ENCODE measurements around the gene LRRTM3.

The LRRTM3 gene

DNA sequence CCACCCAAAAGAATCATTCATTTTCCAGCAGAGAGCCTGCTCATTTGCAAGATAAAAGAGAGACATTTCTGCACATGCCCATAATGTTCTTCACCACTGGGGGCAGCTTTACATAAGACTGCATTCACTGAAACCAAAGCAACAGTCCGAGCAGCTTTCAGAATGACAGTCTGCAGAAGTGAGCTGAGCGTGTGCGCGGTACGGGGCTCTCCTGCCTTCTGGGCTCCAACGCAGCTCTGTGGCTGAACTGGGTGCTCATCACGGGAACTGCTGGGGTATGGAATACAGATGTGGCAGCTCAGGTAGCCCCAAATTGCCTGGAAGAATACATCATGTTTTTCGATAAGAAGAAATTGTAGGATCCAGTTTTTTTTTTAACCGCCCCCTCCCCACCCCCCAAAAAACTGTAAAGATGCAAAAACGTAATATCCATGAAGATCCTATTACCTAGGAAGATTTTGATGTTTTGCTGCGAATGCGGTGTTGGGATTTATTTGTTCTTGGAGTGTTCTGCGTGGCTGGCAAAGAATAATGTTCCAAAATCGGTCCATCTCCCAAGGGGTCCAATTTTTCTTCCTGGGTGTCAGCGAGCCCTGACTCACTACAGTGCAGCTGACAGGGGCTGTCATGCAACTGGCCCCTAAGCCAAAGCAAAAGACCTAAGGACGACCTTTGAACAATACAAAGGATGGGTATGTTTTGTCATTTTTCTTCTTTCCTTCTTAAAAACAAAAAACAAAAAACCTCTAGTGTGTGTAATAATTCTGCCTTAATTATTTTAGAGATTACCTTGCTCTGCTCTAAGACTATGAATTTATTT, at the start of gene LRRTM3:
Gene LRRTM3, plus strand, starts transcription at position 141 of the 820 bp plus-strand sequence.
- DNase-seq (ENCODE audit: low spot score), result peak; percentile 79

DNA sequence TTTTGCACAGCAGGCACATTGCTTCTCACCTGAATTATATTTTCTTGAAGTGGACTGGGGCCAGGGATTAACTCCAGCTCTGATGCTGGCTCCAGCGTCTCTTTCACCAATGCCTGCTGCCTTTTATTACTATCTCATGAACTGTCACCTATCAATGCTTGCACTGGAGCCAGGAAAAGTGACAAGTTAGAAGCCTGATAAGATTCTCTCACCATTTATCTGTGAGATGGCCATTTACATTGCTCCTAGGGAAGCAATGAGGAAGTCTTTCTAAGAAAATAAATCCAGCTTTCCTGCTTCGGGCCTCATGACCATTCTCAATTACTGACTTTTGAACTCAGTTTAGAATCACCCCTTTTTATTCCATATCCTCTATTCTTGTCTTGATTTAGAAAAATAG, 48.5 kb upstream of the LRRTM3 start:
- no peak for DNase-seq (ENCODE audit: low spot score)

DNA sequence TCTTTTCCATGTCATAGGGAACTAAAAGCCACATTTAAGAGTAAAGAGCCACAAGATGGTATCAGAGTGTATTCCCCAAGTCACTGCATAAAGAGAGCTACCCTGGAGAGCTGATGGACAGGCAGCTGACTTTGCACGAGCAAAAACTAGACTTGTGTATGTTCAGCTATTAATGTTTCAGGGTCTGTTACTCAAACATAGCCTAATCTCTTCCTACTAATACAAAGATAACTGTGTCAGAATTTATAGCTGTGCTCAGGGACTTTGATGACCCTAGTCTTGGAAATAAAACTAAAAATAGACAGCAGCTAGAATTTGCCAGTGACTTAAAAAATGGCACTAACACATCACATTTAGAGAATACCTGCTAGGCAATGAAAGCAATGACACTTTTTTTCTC, 45.5 kb upstream of the LRRTM3 start:
- no peak for DNase-seq (ENCODE audit: low spot score)

DNA sequence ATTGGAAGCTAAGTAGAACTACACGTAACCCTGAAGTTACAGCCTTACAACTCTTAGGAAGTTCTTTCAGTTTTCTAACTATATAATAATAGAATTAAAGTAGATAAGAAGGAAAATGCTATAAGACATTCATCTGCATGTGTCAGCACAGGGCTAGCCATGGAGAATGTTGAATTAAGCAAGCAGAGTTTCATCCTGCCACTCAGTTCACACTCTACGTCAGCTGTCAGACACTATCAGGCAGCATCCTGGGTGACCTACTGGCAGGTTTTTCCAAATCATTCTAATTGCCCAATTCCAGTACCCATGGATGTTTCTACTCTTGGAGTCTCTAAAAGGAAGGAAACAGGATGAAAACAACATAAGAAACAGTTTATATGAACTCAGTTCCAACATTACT, 45.0 kb upstream of the LRRTM3 start:
- DNase-seq (ENCODE audit: low spot score), result no peak

DNA sequence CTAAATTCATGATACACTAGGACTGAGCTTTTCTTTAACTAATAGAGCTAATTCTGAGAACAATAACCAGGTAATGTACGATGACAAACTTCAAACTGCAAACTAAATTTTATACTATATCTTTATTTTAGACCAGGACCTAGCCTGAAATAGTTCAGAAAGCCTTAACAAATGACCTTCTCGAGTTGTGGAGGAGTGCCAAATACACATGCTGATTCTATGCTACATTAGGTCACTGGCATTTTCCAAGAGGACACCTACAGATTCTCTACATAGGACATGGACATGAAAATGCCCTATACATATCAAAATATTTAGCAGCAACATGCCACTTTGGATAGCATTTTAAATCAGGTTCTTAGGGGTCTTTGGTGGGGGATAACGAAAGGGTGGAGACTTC, 44.0 kb upstream of the LRRTM3 start:
- DNase-seq (ENCODE audit: low spot score), result no peak

DNA sequence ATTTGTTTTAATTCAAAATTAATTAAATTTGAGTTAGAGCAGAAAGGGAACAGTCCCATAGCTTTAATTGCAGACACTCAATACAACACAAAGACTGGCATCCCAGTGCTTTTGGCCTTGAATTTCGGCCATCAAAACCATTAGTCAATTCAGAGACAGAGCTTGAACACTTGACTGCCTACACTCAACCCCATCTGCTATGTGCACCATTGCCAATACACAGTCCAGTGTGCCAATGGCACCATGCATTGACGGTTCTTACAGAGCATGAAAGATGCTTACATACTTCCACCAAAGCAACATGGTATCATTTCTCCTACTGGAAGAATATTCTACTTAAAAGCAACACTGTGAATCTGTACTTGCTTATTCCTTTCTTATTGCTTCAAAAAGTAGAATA, 43.6 kb upstream of the LRRTM3 start:
- no peak for DNase-seq (ENCODE audit: low spot score)

DNA sequence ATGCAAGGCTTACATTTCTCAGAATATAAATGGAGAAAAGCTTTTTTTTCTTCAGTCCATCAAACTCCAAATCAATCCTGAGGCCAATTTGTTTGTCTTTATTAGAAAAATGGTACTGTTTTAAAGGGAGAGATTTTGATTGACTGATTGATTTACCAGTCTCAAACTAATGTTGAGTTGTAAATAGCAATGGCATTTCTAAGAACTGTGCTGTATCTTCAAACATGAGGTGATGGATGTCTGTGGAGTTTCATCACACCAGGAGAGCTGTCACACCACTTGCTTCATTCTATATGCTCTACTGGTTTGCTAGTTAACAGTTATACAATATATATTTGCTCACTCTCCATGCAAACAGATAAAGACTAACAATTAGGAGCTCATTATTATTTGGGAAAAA, 39.0 kb upstream of the LRRTM3 start:
- no peak for DNase-seq (ENCODE audit: low spot score)

DNA sequence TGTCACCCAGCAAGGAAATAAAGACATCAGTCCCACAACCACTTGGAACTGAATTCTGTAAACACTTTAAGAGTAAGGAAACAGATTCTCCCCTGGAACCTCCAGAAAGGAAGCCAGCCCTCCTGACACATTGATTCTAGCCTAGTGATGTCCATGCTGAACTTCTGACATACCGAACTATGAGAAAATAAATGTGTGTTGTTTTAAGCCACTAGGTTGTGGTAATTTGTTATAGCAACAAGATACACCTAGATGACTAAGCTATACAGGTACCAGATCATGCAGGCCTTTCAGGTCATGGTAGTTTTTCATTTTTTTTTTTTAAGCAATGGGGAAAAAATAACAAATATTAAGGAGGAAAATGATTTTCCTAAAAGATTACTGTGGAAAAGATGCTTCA, 37.6 kb upstream of the LRRTM3 start:
- DNase-seq (ENCODE audit: low spot score), result no peak

DNA sequence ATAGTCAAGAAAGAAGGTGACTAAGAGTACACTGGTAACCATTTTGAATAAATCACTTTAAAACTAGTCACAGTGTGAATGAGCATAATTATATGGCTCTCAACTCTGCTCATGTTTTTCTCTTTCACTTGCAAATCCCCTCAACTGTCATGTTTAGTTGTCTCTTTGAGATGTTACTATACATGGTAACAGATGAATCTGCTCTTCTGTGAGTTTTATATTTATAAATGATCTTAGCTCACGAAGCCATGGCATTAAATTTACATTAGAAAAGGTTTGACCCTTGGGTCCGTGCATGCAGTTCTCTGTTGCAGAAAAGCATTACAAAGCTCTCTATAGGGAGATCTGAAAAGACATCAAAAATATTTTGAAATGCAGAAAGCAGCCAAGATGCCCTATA, 33.0 kb upstream of the LRRTM3 start:
- no peak for DNase-seq (ENCODE audit: low spot score)

DNA sequence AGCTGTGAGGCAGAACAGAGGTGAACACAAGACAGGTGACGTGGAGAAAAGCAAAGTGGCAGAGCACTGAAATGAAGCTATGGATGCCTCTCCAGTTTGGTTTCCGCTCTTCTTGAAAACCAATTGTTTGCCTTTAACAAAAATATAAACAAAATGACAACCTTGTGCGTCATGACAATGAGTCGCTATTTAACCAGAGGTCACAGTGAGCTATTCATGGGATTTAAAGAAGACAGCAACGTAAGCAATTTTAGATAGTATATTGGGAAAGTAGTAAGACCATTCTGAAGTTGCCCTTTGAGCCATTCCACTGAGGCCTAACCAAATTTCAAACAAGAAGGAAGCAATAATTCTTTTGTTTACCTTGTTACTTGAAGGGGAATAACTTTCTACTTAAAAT, 15.2 kb upstream of the LRRTM3 start:
- no peak for DNase-seq (ENCODE audit: low spot score)

DNA sequence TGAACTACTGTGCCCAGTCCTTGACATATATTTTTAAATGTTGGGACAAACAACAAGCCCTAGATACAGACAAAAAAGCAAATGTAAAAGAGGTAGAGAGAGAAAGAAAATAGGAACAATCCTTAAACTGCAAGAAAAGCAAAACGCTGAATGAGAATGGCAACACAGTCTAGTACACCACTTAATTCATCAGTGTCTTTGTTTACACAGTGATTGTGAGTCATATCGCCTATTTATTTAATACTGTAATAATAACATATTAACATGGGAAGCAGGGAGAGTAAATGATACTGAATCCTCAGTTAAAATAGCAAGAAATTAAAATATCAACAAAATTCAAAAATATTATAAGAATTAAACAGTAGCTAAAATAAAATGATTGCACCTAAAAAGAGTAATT, 9.8 kb upstream of the LRRTM3 start:
- DNase-seq (ENCODE audit: low spot score), result no peak

DNA sequence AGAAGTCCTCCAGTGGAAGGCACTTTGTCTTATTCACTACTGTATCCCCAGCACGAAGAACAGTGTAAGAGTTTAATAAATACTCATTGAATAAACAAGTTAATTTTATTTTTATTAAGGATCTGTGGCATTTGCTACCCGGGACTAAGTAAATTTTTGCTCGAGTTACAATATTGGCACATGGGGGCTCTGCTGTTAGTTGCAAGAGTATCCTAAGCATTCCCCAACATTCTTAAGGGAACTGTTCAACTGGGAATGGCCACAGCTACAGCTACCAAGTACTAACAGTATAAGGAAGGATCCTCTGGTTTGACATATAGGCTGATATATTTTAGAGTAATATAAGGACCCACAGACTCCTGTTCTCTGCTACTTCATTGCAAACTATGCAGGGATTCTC, 8.7 kb upstream of the LRRTM3 start:
- DNase-seq (ENCODE audit: low spot score), result no peak

DNA sequence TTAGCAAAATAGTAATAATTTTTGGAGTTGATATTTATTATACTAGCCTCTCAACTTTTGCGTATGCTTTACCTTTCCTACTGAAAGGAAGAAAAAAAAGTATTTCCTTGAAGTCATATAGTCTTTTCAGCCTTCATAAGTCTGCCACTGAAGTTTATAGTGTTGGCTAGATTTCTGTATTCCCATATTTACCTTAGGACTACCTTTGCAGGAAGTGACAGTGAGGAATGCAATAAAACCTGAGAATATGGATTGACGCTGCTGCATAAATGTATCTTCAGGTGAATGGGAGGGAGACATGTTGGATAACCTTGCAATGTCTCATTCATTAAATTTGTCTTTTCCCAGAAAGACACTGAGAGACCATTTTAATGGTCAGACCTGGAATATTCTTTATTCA, 6.6 kb upstream of the LRRTM3 start:
- no peak for DNase-seq (ENCODE audit: low spot score)

DNA sequence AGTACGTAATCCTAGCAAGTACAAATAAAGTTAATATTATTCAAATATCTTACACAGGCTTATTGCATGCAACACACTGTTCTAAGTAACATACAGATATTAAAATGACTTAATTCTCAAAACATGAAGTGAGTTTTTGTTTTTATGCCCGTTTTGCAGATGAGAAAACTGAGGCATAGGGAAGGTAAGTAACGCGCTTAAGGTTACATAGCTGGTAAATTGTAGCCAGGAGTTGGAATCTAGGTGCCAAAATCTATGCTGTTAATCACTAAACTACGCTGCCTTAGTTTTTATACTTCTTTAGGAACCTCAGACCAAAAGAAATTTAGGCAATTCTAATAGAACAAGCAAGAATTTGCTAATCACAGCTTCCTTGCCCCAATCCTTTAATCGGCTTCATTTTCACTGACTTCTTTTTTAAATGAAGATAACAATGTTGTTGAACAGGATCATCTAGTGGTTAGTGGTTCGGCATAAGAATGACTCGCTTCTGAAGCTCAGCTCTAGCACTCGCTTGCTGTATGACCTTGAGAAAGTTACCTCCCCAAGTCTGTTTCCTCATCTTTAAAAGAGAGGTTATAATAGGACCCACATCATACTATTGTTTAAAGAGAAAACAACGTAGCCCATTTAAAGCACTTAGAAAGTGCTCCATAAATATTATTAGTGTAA, 1.0 kb upstream of the LRRTM3 start:
- DNase-seq (ENCODE audit: low spot score), result no peak

DNA sequence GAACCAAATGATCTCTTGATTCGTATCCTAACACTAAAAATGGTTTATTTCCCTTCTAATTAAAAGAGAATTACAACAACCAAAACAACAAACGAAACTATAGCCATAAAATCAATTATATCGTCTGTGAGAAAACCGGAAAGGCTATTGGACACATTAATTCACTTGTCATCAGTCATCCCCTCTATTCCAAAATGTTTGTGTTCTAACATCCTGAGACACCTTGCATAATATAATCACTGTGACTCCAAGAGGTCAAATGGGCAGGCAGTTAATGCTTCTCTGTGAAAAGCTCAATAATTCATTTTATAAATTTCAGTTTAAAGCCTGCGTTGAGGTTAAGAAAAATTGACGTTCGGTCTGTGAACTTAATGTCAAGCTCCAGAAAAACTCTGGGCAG, 463 bp upstream of the LRRTM3 start:
- no peak for DNase-seq (ENCODE audit: low spot score)

DNA sequence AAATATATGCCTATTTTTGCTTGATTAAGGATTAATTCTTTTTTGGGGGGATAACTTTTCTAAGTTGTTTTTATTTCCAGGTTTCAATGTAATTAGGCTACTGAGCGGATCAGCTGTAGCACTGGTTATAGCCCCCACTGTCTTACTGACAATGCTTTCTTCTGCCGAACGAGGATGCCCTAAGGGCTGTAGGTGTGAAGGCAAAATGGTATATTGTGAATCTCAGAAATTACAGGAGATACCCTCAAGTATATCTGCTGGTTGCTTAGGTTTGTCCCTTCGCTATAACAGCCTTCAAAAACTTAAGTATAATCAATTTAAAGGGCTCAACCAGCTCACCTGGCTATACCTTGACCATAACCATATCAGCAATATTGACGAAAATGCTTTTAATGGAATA, 1.0 kb downstream of the LRRTM3 start:
- DNase-seq (ENCODE audit: low spot score), result no peak

DNA sequence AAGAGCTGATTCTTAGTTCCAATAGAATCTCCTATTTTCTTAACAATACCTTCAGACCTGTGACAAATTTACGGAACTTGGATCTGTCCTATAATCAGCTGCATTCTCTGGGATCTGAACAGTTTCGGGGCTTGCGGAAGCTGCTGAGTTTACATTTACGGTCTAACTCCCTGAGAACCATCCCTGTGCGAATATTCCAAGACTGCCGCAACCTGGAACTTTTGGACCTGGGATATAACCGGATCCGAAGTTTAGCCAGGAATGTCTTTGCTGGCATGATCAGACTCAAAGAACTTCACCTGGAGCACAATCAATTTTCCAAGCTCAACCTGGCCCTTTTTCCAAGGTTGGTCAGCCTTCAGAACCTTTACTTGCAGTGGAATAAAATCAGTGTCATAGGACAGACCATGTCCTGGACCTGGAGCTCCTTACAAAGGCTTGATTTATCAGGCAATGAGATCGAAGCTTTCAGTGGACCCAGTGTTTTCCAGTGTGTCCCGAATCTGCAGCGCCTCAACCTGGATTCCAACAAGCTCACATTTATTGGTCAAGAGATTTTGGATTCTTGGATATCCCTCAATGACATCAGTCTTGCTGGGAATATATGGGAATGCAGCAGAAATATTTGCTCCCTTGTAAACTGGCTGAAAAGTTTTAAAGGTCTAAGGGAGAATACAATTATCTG, 1.6 kb downstream of the LRRTM3 start:
- no peak for DNase-seq (ENCODE audit: low spot score)

DNA sequence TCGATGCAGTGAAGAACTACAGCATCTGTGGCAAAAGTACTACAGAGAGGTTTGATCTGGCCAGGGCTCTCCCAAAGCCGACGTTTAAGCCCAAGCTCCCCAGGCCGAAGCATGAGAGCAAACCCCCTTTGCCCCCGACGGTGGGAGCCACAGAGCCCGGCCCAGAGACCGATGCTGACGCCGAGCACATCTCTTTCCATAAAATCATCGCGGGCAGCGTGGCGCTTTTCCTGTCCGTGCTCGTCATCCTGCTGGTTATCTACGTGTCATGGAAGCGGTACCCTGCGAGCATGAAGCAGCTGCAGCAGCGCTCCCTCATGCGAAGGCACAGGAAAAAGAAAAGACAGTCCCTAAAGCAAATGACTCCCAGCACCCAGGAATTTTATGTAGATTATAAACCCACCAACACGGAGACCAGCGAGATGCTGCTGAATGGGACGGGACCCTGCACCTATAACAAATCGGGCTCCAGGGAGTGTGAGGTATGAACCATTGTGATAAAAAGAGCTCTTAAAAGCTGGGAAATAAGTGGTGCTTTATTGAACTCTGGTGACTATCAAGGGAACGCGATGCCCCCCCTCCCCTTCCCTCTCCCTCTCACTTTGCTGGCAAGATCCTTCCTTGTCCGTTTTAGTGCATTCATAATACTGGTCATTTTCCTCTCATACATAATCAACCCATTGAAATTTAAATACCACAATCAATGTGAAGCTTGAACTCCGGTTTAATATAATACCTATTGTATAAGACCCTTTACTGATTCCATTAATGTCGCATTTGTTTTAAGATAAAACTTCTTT, 2.3 kb downstream of the LRRTM3 start:
- DNase-seq (ENCODE audit: low spot score), result peak; percentile 10

DNA sequence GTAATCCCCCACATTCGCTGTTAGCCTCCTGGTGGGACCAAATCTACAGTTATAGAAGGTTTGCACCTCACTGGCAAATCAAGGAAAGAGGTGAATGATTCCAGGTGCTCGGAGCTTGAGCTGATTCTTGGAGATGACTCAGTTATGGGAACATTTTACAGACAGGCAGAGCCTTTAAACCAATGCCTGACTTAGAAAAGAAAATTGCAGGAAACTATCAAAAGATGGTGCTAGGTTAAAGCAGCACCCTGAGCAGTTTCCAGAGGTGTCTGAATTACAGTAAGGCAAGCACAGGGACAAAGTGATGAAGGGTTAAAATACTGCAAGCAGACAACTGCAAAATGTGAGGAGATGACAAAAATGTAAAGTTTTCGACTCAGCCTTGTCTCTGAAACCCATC, 2.9 kb downstream of the LRRTM3 start:
- DNase-seq (ENCODE audit: low spot score), result no peak

DNA sequence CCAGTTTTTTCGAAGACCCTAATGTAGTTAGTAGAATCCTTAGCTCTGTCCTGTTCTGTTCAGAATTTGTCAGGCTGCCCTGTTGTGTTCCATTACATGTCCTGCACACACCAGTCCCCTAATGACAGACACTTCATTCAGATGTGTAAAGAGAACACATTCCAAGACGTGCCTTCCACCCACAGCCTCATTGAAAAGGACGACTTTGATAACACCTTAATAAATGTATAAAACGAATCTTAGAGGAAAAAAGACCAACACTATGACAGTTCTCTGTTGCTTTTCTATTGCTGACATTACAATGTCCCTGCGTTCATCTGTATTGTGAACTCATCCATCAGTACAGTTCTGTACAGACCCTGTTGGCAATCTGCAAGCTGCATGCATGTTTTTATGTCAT, 3.5 kb downstream of the LRRTM3 start:
- DNase-seq (ENCODE audit: low spot score), result no peak

DNA sequence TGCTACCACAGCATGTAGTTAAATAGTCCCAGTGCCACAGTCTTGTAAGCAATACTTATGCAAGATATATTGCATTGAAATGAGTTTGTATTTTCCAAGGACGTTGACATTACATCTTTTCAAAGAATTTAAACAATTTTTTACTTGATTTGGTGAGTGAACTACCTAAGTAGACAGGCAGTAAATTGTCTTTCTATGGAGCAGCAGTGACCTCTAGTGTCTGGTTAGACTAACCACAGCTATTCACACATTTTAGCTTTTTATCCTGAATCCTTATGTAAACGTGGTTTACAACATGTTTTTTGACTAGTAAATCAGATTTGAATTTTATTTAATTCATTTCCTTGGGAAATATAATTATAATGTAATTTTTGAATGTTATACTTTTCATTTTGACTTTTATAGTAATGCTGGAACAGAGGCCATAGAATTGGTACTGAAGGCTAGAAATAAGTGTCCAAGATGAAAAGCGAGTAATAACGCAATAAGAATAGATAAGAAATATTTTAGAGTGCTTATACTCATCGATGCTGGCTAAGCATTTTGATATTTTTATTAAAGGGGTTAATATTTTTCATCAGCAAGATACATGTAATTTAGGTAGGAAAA, 5.6 kb downstream of the LRRTM3 start:
- peak; percentile 47 for DNase-seq (ENCODE audit: low spot score)

DNA sequence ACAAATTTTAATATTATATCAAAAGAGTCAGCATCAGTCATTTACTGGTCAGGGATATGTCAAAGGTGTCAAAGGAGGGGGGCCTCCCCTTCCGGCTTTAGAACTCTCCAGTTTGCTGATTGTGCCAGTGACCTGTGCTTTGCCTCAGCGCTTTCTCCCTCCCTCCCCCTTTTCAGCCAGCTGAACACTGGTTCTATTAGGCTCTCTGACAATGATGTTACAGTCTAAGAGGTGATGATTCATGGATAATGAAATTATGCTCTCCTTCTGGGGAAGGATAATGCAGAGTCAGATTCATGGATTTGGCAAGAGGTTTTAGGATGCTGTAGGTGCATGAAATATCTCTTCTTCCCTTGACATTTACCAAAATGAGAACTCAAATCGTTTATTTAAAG, 6.1 kb downstream of the LRRTM3 start:
- no peak for DNase-seq (ENCODE audit: low spot score)

All from GM03348 (cell line).